NCI-H187 (cell line): ENCODE data around the gene UBE3B.

ENCODE experiments used
- DNase-seq, 2 experiments: peaks; one replicate each; lab custom pipeline; 2025; lab: John Stamatoyannopoulos, UW

Gene UBE3B

GRCh38 chr12:109494348-109494881 is 17.0 kb downstream of the UBE3B start:
- no peak for DNase-seq

DNA sequence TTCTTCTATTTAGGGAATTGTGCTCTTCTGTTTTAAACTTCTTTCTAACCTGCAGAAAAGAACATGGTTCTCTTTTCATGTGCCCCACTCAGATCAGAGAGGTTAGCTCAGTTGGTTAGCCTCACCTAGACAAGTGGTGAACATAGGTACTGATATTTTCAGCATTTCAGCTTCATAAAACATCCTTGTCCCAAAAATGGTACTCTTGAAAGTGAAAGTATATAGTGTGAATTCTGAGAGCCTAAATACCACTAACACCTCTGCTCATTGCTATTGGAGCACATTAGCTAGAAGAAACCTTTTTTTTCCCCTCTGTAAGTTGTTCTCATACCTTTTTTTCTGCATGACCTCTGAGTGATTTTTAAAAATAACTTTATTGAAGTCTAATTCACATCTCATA is 17.6 kb downstream of the UBE3B start:
- no peak for DNase-seq

GRCh38 chr12:109496306-109496705 is 18.9 kb downstream of the UBE3B start:
- no peak for DNase-seq

DNA sequence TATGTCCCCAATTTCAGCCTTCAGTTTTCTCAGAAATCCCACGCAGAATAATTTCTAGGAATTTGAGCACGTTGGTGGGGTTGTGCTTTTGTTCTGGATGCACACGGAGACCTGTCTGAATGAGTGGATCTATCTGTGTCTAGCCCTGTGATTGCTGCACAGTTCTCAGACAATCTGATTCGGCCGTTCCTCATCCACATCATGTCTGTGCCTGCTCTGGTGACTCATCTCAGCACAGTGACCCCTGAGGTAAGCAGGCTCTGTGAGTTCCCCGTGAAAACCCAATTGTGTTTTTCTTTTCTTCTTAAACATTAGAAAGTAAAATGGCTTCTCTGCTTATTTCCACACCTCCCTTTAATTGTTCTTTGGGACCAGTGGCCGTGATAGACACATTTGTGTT is 20.2 kb downstream of the UBE3B start:
- DNase-seq, result no peak

- DNase-seq, result no peak
Measured at GRCh38 chr12:109500406-109501185, 23.2 kb downstream of the UBE3B start.

- no peak for DNase-seq
Measured at GRCh38 chr12:109501299-109501698, 23.9 kb downstream of the UBE3B start.

DNA sequence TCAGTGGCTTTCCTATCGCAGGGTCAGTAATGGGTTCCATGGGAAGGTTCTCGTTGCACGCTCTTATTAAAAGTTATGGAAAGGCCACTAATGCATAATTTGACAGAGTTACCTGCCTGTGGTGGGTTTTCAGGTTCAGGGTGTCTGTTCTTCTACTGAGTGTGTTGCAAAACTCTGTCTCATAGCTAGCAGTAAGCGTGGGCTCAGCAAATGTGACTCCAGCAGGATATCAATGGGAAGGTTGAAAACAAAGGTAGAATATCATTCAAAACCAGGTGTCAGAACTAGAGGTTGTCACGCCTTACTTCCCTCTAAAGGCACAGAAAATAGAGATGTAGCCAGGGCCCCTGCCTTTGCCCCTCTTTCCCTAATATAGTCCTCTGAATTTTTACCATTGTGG is 24.9 kb downstream of the UBE3B start:
- DNase-seq, result no peak

DNA sequence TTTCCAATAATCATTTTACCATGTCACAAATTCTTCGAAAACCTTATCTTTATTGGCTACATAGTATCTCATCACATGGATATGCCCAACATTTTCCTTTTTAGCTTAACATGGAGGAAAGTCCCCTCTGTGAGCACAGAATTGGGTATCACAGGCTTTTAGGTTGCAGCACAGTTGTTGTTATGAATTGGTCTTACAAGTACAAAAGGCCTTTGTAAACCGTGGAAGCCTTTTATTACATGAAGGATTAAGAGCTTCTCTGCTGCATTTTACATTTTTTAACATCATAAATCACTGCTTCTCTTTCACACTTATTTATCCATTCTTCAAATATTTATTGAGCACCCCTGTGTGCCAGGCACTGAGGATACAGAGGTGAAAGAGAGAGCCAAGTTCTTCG is 26.2 kb downstream of the UBE3B start:
- DNase-seq, result no peak

DNA sequence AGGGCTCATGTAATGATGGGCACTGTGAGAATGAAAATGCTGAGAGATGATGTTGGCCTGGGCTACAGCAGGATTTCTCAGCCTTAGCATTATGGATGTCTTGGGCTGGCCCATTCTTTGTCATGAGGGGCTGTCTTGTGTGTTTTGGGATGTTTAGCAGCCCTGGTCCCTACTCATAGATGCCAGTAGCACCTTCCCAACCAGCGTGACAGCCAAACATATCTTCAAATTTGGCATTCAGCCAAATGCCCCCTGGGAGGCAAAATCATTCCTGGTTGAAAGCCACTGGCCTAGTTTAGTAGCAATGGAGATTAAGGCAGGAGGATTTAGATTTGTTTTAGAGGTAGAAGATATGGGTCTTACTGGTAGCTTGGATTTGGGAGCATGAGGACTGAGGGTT is 26.6 kb downstream of the UBE3B start:
- peak in 1 of 2 experiments; percentile 41 for DNase-seq

GRCh38 chr12:109510196-109510595 is 32.8 kb downstream of the UBE3B start:
- DNase-seq, result peak in 1 of 2 experiments; percentile 89

- DNase-seq, result peak in 1 of 2 experiments; percentile 28
Measured at GRCh38 chr12:109512608-109513007, 35.2 kb downstream of the UBE3B start.

DNA sequence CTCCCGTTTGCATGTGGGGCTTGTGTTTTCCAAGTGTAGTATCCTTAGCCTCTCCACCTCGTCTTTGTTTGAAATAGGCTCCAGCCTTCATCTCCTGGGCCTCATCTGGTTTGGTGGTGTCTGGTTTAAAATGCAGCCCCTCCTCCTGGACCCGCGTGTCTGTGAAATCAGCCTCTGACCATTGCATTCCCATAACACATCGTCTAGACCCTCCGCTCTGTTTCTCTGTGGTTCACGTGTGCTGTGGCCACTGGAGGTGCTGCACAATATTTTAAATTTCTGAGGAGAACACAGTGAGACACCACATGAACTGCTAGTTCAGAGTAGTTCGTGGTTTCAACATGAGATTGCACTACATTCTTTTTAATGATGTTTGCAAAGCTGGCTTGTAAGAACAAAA is 35.6 kb downstream of the UBE3B start:
- no peak for DNase-seq

GRCh38 chr12:109513977-109514376 is 36.5 kb downstream of the UBE3B start:
- DNase-seq, result peak; percentile 28 to 67

DNA sequence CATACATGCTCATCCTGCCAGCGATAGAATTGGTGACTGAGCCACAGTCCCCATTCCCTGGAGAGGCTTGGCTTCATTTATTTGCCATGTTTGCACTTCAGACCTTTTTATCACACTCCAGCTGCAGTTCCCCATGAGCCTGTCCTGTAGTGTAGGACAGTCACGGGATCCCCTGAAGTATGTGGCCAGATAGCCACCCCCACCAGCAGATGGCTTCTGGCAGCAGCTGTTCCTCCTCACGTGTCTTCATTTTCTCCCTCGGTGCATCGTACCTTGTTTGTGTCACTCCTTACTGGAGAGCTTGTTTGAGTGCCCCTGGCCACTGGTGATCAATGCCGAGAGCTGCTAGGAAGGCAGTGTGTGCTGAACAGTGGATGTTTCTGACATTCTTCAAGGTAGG is 40.2 kb downstream of the UBE3B start:
- DNase-seq, result peak; percentile 90 to 91

DNA sequence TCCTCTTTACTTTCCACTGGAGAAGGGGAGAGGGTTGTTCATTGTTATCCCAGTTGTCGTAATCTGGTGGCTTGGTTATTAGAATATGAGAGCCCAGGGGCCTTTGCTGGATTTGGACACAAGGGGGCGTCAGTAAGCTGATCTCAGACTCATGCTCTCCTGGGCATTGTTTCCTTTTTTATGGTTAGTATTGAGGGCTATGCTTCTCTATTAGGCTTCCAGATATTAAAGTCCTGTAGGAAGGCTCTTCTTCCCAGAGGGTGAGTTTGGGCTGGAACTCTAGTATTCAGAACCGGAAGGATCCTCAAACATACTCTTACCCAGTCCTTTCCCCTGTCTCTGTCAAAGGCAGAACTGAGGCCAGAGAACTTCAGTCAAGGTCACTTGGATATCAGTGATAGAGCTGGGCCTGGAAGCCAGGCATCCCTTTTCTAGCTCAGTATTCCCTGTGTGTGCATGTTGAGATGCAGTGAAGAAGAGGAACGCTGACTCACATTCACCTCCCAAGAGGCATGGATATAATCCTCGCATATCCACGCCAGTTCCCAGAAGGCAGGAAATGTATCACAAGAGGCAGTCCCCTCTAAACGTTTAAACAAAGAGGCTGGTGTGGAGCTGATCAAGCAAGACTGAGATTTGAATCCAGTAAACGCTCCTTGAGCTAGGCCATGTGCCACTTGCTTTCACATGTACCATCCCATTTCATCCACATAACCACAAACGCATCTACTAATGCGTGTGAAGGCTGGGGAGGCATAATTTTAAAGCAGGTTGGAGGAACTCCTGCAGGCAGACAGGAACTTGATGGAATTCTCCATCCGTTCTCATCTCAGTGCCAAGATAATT is 41.6 kb downstream of the UBE3B start:
- DNase-seq, result peak; percentile 67 to 83

DNA sequence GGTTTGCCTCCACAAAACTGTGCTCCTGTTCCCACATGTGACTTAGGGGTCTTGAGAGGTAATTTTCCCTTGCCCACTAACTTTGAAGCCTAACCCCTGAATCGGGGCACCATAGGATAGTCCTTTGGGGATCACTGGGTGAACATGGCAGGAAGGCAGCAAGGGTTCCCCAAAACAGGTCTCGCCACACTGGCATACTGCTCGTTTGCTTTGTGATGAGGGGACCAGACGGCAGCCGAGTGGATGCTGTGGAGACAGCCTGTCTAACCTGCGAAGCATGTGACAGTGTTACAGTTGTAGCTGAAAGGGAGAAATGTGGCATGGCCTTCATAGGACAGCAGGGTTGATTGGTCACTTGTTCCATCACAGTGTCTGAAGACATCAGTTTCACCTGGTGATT is 42.4 kb downstream of the UBE3B start:
- DNase-seq, result no peak

DNA sequence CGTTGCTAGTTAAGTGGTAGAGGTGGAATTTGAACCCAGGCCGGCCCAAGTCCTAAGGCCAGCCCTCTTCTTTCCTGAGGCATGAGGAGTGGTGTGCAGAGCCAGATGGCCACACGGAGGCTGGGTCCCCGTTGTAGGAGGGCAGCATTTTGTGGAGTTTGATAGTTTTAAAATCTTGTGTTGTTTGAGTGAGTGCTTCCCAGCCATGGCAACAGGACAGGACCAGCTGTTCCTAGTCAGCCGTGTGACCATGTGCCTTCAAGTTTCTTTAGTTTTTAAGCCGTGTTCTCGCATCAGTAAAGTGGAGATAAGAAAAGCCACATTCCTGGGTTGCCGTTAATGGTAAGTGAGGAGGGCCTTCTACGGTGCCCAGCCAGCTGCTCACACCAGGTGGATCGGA is 44.4 kb downstream of the UBE3B start:
- DNase-seq, result no peak

GRCh38 chr12:109523071-109523470 is 45.6 kb downstream of the UBE3B start:
- DNase-seq, result no peak

DNA sequence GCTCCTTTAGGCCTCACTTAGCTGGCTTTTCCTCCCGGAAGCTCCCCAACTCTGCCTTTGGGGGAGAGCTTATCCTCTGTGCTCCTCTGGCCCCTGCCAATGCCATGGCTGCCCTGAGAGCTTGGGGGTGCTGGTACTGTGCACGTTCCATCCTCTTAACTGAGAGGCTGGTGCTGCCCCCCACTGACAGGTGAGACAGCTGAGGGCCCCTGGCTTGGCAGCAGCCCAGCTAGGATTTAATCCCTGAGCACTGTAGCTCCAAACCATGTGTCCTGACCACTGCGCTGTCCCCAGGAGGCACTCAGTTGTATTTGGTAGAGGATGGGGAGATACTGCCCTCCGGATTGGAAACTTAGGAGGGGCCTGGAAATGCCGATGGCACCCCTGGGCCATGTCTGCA is 46.1 kb downstream of the UBE3B start:
- DNase-seq, result no peak

GRCh38 chr12:109524466-109525278 is 47.2 kb downstream of the UBE3B start:
- no peak for DNase-seq

DNA sequence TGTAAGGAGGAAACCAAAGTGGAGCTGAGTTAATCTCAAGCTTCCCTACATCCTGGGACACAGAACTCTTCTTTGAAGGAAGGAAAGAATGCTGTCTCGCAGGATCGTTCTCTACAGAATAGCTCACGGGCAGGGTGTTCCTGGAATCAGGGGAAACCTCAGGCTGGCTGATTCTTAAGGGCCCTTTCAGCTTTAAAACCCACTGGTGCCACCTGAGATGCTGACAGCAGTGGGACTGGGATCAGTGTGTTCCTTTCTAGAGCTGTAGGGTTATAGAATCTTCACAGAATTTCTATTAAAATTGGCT is 47.8 kb downstream of the UBE3B start:
- no peak for DNase-seq

DNA sequence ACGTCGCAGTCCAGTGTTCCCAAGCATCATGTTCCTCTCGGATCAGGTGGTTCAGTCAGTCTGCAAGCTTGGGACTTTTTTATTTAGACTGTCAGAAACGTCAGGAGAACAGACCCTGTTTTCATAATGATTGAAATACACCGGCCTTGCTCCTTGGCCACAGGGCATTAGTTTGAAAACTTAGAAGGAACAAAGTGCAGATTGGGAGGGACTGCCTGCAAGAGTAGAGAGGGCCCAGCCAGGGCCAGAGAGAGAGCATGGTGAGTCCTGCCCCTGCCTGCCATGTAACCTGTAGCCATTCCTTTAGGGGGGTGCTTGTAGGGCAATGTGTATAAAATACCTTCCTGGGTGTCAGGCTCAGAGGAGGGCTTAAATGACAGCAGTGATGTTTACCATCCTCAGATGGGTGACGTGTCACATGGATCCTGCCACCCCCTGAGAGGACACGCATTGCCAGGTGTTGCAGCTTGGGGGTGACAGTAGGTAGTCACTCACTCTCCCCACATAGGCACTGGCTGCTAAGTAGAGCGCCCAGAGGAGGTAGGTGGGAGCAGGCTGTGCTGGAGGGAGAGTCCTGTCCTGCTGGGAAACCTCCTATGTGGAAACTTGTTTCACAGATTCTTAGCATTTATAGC is 50.2 kb downstream of the UBE3B start:
- DNase-seq, result no peak
